Activated CD4-positive, alpha-beta T cell treated with anti-CD3 and anti-CD28 coated beads, Interleukin-2, amount 50 U/mL, for 4 hours (primary cell): ENCODE results near the gene SMIM36.
"Not testable (repeated sequence)": the region's sequence is repeated elsewhere in the genome, so short reads cannot be mapped to it uniquely, and the experiment has no call there.

Experiments used
- DNase-seq, 2 experiments: peaks; one replicate each; pipeline ENCODE4 v3.0.0-alpha.2; 2020

The SMIM36 gene

DNA sequence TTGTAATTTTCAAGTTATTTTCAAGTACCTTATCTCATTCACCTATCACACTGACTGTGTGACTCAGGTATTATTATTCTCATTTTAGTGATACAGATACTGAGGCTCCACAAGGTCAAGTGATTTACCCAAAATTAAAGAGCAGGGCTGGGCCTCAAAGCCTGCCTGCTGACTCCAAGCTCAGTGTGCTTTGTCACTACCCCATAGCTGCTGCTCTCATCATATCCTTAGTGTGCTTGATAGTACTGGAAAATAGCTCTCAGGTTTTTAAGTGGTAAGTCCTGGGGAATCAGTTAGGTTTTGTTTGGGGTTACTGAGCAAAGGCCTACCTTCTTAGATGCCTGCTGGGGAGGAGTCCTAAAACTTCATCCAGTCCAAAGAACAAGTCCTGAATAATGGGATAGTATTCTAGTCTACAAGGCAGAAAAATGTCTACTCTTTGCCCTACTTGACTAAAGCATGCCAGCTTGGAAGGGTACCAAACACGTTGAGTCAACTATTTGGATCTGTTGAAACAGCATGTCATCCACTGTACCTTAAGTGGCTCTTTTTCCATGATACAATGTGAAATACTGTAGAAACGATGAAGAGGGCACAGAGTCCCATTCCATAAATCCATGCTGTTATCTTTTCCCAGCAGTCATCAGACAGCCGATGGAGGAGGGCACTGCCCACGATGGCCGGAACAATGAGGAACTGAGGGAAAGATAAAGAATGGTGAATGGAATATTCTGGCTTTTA, 100.4 kb downstream of the SMIM36 start:
- DNase-seq: no peak

DNA sequence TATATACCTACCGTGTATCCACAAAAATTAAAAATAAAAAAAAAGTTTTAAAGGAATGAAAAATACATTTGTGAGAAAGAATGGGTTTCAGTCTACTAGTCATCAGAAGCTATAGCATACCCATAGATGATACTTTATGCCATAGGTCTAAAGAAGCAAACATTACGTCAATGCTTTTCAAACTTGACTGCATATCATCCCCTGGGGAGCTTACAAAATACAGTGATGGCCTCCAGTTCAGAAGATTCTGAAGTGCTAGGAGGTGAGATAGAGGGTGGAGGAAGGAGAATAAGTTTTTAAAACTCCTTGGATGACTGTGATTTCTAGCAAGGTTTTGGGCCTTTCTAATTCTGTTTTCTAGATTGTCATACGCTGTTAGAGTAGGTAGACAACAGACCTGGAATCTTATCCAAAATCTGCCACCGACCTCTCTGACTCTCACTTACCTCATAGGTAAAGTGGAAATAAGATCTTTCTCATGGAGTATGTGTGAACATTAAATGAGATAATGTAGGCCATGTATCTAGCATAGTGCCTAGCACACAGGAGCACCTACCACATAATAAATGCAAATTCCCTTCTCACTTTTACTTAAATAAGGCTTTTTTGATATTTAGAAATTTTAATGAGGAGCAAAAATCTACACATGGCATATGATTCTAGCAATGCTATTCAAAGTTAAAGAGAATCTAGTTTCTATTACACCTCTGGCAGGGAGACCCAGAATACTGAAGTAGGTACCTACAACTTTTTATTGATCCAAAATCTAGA, 102.0 kb downstream of the SMIM36 start:
- no peak for DNase-seq

DNA sequence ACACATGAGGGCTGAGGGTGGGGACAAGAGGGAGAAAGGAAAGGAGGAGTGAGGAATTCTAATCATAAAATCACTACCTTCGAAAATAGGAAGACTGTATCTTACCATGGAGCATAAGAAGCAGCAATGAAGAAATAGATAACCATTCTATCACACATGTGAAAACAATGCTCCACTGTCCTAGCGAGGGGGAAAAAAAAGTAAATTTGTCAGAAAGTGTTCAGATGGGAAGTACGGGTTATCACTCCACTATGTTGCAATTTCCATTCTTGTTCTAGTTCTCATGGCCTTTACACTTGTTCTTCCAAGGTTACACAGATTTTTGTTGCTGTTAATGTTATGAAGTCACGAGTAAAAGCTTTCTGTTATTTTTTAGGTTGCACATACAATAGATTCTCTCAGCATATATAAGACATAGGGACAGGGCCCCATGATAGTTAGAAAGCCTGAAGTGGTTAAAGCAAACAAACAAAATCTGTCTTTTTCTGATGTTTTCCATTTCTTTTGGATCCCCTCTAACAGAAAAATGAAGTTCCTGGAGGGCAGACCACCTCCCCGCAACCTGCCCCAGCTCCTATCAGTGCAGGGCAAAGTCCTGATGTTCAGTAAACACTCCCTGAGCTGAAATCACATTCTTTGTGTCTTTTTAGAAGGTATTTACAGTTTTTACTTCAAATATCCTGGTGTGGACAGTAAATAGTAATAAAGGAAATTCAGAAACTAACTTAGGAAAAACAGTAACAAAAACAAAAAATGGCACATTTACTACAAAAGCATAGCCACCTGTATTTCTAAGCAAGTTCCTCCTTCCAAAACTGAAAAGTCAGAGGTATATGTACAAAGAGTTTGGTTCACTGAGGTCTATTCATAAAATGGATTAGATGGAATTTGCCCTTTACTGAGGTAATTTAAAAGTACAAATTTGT, 103.3 kb downstream of the SMIM36 start:
- no peak for DNase-seq

DNA sequence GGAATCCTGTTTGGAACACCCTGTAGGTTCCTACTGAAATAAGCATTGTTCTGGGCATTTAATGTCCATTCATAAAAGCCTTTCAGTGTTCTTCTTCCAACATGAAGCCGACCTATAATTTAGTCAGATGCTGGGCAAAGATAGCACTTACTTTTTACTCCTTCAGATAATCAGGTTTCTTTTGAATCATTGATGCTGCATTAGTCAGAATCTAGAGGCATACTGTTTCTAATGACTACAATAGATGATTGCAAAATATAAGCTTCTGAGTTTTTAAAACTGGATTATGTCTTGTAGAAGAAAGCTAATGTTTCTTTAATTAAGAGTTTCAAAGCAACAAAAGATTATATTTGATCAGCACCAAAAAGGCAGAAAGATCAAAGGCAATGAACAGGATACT, 105.7 kb downstream of the SMIM36 start:
- no peak for DNase-seq

DNA sequence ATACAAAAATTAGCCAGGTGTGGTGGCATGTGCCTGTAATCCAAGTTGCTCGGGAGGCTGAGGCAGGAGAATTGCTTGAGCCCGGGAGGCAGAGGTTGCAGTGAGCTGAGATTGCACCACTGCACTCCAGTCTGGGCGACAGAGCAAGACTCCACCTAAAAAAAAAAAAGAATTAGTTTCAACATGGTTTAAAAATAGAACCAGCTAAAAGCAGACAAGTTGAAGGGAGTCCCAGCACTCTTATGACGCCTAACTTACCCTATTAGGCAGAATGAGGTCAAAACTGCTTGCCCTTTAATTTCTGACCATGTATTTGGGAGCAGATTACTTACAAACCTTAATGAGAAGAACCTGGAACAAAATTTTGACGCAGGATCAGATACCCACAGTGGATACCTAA, 107.1 kb downstream of the SMIM36 start:
- DNase-seq: not testable (repeated sequence)

DNA sequence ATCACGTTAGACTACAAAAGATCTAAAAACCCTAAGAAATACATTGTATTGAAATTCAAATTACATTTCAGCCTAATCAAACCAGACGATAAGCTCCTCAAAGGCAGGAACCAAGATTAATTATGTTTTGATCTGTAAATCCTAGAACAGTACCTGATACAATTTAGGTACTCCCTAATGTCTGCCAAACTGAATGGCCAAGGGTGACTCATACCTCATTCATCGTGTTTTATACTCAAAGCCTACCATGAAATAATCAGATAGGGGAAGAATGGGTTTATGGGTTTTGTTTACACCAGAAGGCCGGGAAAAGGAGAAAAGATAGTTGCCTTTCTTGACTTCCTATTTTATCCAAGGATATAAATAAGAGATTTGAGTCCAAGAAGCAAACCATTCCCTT, 108.9 kb downstream of the SMIM36 start:
- DNase-seq: no peak
